Liver (tissue), 3 donors: Measurements from ENCODE around the gene CFH.

Source experiments
- ATF3 ChIP-seq: IDR thresholded peaks from 2 replicates; pipeline ENCODE4 v1.6.1; 2016; ENCODE audit warnings: antibody characterized with exemption
- CTCF ChIP-seq: fragments of 150-350 bp; IDR thresholded peaks from 2 replicates; pipeline ENCODE4 v1.5.1; 2017; ENCODE audit warnings: improper control_type of control experiment, low read depth, low read length; ENCODE audit not compliant: missing input control
- EGR1 ChIP-seq, 2 donors: IDR thresholded peaks; 2 replicates each; pipeline ENCODE4 v1.6.1; 2016 to 2018; ENCODE audit warnings: antibody characterized with exemption in 2 of 2, low read depth in 2 of 2
- GABPA ChIP-seq, 2 donors: IDR thresholded peaks in 1 of 2; conservative IDR thresholded peaks in 1 of 2; 2 replicates each; pipeline ENCODE4 v1.6.1; 2016; ENCODE audit warnings: antibody characterized with exemption in 2 of 2, mild to moderate bottlenecking in 1 of 2, moderate library complexity in 1 of 2
- JUND ChIP-seq, 2 donors: IDR thresholded peaks; 2 replicates each; pipeline ENCODE4 v1.6.1; 2016; ENCODE audit warnings: antibody characterized with exemption in 2 of 2
- MAX ChIP-seq: IDR thresholded peaks from 2 replicates; pipeline ENCODE4 v1.6.1; 2016; ENCODE audit warnings: antibody characterized with exemption
- RAD21 ChIP-seq, 2 donors: IDR thresholded peaks; 2 replicates each; pipeline ENCODE4 v1.6.1; 2016; ENCODE audit warnings: antibody characterized with exemption in 2 of 2, mild to moderate bottlenecking in 2 of 2
- REST ChIP-seq: IDR thresholded peaks from 2 replicates; pipeline ENCODE4 v1.6.1; 2016; ENCODE audit warnings: antibody characterized with exemption, mild to moderate bottlenecking
- RXRA ChIP-seq, 2 donors: IDR thresholded peaks; 2 replicates each; pipeline ENCODE4 v1.6.1; 2017 to 2018; ENCODE audit warnings: antibody characterized with exemption in 2 of 2, mild to moderate bottlenecking in 1 of 2
- SP1 ChIP-seq: IDR thresholded peaks from 2 replicates; pipeline ENCODE4 v1.6.1; 2018; ENCODE audit warnings: antibody characterized with exemption, mild to moderate bottlenecking
- TAF1 ChIP-seq: conservative IDR thresholded peaks from 2 replicates; pipeline ENCODE4 v1.6.1; 2016; ENCODE audit warnings: antibody characterized with exemption, mild to moderate bottlenecking
- YY1 ChIP-seq: IDR thresholded peaks from 2 replicates; pipeline ENCODE4 v1.6.1; 2016; ENCODE audit warnings: antibody characterized with exemption, mild to moderate bottlenecking
- ZBTB33 ChIP-seq: IDR thresholded peaks from 2 replicates; pipeline ENCODE4 v1.6.1; 2016; ENCODE audit warnings: antibody characterized with exemption
- donor health status: healthy.
- donor health status: healthy.

GRCh38 chr1:196638466-196638865 is 13.4 kb upstream of the CFH start:
- TF ChIP-seq CTCF (no peak), YY1 (no peak), TAF1 (no peak), GABPA (IDR thresholded peaks at IDR 0.05 in 1 of 2, conservative IDR thresholded peaks at IDR 0.05 in 1 of 2) (no peak), RAD21 (IDR thresholded peaks at IDR 0.05) (no peak), MAX (no peak), SP1 (no peak), JUND (IDR thresholded peaks at IDR 0.05) (no peak), REST (no peak), ATF3 (no peak), RXRA (IDR thresholded peaks at IDR 0.05) (no peak), EGR1 (IDR thresholded peaks at IDR 0.05; ENCODE audit: low read depth in 2 of 2) (no peak), ZBTB33 (no peak)
